ENCODE results near the gene BTBD7.

The BTBD7 gene

DNA sequence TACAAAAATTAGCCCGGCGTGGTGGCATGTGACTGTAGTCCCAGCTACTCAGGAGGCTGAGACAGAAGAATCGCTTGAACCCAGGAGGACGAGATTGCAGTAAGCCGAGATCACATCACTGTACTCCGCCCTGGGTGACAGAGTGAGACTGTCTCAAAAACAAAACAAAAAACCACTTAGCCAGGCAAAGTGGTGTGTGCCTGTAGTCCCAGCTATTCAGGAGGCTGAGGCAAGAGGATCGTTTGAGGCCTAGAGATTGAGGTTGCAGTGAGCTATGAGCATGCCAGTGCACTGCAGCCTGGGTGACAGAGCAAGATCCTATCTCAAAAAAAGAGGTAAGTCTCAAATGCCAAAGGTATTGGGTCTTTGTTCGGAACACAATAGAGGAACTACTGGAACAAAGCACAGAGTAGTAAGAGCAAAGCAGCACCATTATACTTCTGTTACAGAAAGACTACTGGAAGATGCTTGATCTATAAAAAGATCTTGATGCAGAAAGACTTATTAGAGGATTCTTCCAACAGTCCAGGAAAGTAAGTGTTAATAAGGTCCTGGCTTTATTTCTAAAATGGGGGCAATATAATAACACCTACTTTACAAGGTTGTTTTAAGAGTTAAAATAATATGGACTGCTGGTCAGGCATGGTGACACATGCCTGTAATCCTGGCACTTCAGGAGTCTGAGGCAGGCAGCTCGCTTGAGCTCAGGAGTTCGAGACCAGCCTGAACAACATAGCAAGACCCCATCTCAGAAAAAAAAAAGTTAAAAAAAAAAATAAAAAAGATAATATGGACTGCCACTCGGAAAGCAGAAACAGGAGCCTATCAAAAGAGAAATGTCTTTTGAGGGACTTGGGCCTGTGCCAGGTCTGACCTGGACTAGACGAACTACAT lies 29.9 kb downstream of the BTBD7 start:
- no peak for DNase-seq

DNA sequence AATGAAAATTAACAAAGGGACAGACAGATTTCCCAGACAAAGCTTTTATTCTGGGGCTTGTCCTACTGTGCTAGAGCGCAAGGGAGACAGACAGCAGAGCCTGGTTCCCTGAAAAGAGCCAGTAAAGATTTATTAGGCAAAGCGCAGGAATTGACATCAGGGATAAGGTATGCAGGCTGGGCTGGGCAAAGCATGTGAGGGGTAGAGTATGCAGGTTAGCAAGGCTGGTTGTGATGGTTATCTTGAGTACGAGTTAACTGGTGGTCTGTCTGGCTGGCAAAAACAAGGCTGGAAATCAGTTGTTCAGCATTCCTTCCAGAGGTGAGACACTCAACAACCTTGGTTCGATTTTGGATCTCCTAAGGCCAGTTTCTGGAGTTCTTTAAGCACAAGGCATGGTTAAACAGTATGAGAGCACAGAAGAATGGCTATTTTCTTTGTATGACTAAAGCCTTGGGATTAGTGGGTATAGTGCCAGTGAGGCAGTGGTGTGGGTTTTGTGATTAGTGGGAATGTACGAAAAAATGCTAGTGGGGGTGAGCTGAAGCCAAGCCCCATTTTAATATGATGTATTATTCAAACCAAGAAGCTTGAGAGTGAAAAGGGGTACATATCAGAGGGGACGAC lies 30.9 kb downstream of the BTBD7 start:
- no peak for DNase-seq

DNA sequence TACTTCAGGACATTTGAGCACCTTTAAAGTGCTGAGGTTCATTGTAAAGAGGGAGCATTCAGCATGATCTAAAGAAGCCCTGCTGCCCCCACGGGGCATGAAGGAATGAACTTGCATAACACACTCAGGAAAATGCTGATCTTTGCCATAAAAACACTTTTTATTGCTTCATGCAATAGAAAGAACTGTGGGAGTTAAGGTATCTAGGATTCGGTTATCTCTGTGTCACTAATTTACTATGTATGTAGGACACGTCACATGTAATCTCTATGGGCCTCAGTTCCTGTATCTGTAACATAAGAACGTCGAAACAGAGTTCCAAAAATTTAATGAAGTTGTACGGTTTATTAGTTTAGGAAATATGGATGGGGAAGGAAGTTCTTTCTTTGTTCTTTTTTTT lies 33.0 kb downstream of the BTBD7 start:
- no peak for DNase-seq

DNA sequence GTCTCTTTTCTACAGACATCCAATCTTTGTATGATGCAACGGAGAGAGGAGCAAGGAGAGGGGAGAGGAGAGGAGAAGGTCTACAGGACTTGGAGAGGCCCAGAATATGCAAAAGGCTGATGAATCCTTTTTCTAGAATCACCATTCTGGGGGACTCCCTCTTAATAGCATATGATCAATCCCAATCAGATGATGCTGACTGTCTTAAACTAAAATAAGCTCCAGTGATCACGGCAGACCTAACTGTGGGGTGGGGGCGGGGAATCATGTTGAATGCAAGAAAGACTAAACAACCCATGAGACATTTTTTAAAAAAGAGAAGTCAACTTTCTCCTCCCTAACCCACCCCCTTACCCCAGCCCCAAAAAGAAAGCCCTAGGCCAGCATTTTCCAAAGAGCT lies 33.4 kb downstream of the BTBD7 start:
- no peak for DNase-seq

DNA sequence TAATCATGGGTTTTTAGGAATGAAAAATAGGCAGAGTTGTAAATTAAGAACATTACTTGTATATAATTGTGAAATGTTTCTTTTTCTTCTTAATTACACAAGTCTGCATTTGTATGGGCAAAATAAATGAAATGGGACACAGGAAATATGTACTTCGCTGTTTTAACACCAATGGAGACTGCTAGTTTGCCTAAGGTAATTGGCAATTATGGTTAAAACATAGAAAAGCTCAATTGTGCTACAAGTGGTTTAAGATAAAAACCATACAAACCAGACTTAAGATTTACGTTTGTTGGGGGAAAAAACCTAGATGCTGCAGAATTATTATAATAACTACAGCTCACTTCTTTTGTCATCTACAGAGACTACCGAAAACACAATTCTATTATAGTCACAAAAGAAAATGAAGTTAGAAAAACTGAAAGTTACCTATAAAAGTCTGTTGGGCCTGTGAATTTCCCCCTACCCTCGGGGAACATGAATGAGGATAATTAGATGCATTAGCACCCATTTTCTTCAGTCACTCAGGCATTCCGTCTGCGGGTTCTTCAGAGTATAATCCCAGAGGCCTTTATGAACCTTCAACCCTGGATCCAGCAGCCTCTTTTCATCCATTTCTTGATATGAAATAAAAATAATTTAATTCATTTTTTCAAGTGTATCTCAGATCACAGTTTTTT lies 37.2 kb downstream of the BTBD7 start:
- no peak for DNase-seq

DNA sequence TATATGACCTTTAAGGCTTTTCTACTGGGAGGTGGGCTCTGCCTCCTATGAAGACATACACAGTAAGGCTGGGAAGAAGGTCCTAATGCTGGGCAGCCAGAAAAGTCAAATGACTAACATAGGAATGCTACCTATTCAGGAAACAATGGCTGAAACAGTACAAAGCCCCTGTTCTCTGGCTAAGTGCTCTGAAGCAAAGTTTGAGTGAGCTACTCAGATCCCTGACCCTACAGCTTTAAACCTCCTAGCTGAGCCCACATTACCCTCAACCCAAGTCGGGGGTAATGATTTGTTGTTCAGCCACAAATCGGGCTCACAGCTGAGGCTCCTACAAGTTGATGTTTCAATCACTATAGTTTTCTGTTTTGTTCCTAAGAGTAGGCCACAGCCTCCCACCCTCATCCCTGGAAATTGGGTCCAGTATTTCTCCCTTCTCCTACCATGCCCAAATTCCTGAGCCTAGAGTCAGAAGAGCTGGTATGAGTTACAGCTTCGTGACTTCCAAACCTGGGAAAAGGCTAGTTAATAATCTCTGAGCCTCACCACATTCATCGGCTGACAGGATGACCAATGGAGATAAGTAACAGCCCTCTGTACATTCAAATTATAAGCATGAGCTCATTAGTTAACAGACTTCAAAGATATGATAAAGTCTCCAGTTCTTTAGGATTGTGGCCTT lies 46.5 kb downstream of the BTBD7 start:
- DNase-seq, result no peak

DNA sequence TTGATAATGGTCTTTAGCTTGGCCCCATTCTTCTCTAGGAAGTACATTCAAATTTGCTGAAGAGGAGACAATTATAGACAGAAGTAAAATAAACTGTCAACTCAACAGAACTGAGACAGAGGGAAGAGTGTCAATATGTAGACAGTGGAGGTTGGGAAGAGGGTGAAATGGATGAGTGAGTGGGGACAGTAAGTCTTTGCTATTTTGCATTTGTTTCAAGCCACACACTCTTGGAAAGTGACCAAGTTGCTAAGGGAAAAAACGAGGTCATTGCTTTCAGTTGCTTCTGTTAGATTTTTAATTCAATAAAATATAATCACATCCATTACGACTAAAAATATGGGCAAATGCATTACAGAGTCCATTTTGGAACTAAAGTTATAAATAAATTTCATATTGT lies 47.8 kb downstream of the BTBD7 start:
- no peak for DNase-seq

DNA sequence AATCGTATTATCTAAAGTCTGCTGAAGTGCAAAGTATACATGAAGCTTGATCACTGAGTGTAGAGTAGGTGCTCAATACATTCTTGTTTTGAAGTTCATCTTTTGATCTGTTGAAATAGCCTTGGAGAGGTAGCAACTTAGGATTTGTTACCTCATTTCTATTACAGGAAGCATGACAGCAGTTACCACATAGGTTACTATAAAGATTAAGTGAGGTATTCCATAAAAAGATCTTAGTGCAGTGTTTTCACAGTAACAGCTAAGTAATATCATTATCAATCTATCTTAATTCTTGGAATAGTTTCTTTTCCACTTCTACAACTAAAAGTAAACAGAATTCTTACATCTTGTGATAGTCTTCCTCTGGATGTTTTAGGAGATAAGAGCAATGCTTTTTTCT lies 50.9 kb downstream of the BTBD7 start:
- DNase-seq, result no peak

DNA sequence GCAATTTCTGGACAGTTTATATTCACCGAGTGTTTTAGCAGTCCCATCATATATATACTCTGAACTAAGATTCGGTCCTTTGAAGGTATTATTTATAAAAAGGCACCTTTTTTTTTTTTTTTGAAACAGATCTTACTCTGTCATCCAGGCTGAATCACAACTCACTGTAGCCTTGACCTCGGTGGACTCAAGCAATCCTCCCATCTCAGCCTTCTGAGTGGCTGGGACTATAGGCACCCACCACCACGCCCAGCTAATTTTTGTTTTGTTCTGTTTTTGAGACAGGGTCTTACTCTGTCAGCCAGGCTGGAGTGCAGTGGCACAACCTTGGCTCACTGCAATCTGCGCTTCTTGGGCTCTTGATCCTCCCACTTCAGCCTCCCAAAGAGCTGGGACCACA lies 52.1 kb downstream of the BTBD7 start:
- DNase-seq, result no peak

DNA sequence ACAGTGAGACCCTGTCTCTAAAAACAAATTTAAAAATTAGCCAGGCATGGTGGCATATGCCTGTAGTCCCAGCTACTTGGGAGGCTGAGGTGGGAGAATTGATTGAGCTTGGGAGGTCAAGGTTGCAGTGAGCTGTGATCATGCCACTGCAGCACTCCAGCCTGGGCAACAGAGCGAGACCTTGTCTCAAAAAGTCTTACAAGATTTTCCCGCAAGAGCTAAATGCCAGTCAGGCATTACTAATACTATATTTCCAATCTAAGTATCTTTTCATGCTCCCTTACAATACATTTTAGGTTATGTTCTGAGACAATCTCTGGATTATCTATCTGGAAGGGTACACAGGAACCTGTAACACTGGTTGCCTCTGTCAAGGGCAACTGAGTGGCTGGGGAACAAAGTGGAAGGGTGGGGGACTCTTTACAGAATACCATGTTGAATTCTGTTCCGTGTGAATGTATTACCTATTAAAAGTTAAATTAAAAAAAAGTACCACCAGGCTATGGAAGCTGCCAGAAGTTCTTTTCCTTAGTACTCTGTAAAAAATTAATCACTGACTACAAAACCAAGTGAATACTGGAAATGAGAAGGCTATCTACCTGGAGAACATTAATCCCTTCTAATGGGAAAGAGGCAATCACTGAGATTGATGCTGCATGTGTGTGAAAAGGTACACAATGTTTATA lies 56.7 kb downstream of the BTBD7 start:
- DNase-seq, result no peak

DNA sequence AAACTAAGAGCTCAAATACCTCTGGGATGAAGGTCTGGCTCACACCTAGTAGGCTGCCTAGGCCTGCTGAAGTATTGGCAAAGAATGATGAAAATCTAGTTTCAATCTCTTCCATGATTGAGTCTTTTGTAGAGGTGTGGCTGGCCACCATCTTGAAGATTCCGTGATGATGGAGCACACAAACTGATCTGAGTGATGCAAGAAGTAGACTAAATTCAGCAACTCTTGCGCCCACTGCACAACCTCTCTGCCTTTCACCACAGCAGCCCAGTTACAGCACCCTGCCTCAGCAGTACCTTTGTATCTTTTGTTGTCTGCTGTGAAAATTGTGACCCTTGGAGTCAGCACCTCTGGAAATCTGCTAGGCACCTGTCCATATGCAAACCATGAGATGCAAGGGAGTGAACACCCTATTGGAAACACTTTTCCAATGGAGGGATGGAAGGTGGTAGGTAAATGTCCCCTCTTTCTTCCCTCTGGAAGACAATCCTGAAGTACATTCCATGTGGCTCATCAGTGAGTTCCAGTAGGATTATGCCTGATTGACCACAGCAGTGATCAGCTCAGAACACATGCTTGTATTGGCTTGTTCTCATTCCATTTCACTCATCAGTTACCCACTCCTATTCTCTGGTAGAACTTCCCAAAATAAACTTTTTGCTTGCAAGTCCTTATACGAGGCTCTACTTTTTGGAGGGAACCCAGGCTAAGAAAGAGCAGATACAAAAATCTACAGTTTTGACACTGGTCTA lies 58.6 kb downstream of the BTBD7 start:
- no peak for DNase-seq

DNA sequence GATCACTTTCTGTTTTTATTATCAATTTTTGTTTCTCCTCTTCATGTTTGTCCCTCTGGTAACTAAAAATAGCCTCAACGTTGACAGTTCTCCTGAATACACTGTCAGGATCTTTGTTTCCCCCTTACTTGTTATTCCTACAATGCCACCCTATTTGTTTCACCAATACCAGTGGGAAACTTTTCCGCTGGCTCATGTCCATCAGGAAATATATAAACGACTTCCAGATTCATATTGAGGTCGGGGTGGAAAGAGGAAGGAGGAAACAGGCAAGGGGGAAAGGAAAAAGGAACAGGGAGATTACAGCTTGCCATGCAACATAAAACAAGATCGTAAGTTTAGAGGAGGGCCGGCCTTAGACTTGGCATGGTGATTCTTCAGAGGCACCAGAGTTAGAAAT lies 61.7 kb downstream of the BTBD7 start:
- DNase-seq, result no peak

DNA sequence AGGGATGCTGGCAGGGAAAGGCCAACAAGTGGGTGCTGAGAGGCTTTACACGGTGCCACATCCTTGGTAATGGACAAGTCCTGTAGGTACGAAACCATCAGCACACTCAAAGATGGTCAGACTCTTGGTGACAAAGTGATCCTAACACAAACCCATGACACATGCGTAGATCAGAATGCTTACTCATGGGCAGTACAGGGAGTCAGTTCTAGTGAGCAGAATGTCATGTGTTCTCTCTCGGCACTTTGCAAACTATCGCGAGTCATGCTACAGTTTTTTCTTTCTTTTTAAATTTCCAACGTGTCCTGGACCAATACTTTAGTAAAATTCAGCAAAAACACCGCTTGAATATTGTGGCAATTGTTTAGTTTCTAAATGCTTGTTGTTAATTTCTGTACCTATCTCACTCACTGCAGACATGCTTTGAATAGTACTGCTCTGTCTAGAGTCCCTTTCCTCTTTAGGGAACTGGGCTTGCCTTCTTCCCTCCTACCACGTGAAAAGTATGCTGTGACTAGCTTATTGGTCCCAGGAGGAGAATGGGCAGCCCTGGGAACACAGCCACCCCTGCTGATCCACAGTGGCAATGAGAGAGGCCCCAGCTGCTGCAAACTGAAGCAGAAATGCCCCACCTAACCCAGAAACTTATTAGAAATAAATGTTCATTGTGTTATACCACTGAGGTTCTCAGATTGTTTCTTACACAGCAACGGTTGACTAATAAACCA lies 63.3 kb downstream of the BTBD7 start:
- DNase-seq, result no peak

DNA sequence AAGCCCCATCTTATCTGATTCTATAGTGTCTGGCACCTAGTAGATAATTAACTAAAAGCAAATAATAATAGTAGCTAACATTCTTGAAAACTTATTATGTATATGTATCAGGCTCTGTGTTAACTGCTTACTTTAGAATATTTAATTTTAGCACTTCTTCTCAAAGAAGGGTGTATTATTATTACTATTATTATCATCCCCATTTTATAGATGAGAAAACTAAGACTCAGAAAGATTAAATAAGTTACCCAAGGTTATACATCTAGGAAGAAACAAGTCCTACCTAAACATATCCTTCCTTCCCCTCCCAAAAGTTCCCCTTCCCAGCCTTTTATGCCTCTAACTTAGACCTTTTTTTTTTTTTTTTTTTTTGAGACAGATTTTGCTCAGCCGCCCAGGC lies 64.4 kb downstream of the BTBD7 start:
- no peak for DNase-seq

DNA sequence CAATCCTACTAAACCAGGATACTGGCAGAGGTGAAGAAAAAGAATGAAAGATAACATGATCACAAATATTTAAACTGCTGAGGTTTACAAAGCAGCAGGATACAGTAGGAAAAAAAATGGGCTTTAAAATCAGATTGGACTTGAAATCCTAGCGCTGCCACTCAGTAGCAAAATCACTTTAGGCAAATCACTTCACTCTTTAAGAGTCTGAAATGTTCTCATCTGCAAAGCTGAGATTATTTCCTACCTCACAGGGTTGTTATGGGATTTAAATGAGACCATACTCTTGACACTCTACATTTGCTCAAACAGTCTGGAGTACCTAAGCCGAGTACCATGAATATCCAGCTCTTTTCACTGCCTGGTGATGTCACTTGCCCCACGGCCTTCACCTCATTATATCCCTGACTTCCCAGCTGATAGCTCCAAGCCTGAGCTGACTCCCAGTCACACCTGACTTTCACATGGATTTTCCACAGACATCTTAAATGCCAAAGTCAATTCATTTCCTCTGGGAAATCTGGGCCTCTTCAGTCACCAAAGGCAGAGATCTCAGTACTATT lies 65.6 kb downstream of the BTBD7 start:
- no peak for DNase-seq

DNA sequence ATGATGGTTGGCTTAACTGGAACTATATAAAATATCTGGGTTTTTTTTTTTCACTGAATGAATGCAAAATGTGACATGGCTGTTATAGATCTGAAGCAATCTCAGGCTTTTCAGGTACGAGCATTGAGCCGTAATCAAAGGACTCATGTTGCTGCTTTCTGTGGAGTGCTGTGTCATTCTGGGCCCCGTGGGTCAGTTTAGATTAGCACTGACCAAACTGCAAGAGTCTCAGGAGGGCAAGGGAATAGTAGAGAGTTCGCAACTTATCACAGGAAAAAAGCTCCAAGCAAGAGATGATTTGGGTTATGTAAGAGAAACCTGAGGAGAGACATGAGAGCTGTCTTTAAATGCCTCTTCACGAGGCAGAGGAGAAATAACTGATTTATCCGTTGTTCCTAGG lies 66.7 kb downstream of the BTBD7 start:
- DNase-seq, result no peak

DNA sequence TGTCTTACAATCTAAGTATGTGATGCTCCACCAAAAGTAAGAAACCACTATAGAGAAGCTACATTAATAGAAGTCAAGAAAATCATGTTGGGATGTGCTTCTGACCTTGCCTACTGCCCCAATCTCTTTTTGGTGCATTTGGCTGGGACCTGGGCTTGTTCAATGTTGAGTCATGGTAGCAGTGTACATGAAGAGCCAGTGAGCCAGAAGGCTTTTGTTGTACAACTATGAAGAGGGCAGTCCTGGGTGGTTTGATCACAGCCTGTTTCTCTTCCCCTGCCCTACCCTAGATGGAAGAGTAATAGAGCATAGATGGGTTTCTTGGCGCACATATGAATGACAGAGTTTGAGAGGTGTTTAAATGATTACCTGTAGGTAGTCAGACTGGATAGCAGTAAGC lies 69.4 kb downstream of the BTBD7 start:
- no peak for DNase-seq

DNA sequence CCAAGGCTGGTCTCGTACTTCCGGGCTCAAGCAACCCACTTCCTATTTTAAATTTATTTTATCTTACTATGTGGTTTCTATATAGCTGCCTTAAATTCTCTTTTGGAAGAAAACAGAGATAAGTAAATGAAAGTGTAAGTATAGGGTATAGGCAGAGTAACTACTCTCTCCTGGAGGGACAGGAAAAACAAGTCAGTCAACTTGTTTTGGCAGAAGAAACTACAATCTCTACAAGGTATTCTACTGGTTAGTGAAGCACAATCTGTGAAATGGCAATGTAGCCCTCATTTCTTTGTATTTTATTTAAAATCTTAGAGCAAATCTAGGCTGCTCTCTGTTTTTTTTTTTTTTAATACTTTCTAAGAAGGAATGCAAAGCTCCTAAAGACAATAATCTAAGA lies 70.4 kb downstream of the BTBD7 start:
- DNase-seq, result no peak

DNA sequence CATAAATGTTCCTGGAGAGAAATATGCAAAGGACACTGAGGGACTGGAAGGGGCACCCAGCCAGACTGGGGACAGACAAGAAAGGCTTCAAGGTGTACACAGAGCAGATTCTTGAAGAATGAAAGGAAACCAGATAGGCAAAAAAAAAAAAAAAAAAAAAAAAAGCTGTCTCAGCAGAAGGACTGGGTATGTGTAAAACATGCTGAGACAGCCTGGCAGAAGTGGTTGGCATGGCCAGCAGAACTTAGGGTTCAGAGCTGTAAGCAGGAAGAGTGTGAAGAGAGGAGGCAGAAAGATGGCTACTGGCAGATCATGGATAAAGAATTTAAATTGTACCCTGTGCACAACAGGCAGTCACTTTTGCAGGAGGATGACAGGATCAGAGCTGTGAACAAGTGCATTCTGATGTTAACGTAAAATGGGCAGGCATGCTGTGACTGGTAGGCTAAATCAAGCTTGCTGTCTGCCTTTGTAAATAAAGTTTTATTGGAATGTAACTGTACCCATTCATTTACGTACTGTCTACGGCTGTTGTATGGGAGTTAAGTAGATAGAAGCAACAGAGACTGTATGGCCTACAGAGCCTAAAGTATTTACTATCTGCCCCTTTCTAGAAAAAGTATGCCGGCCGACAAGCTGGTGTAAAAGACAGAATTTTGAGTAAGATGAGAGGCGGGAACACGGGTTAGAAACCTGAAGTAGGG lies 83.6 kb downstream of the BTBD7 start:
- DNase-seq, result no peak

DNA sequence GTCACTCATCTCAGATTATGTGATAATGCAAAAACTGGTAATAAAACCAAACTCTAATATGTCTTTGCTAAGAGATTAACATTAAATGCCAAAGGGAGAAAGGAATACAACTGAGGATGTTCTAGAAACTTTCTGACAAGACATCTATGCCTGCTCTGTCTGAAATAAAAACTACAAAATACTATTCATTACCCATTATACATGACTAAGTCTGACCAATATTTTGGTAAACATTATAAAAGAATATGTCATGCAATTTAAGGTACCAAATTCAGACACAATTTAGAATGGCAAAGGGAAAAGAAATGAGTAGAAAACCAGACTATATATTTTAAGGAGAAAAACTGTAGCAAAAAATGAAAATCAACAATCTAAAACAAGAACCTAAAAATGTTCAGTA lies 86.3 kb downstream of the BTBD7 start:
- DNase-seq, result no peak

Measured in activated CD4-positive, alpha-beta T cell treated with anti-CD3 and anti-CD28 coated beads, Interleukin-2, amount 50 U/mL, for 16 hours (primary cell).